Measurements from ENCODE around the gene SLC12A7. TPM values are rescaled to one million over a fixed set of nuclear protein-coding genes. Genes with fewer than 3 reads are reported as not detected.

The SLC12A7 gene
- total RNA-seq, 4 donors from 2014 or later, result 10.6 to 32.2 (median 18.1) TPM

DNA sequence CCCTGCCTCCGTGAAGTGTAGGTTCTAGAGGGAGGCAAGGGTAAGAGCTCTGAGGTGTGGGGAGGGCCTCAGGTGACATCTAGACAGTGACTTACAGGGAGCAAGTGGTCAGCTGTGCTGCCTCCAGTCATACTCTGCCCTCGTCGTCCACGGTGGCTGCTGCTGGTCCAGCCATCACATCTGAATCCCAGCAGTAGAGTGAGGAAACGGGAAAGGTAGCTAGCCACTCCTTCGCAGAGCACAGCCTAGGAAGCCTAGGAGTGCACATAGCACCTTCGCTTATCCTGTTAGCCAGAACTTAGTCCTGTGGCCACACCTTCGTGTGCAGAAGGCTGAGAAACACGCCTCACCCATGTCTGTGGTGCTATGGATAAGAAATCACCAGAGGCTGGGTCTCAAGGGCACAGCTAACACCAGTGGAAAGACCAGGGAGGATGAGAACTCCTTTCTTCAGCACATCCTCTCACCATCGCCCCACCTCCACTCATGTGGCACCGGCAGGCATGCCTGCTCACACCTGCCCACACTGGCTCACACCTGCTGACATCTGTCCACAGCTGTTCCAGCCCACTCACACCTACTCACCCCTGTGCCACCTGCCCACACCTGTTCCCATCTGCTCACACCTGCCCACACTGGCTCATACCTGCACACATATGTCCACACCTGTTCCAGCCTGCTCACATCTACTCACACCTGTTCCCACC is 45.0 kb upstream of the SLC12A7 start:
- intact Hi-C loops (cut with DNase I; ENCODE audit: low total_unique reads), result no loop called here
- no peak for TF ChIP-seq POLR2A (IDR thresholded peaks at IDR 0.05)
- TF ChIP-seq CTCF (IDR thresholded peaks at IDR 0.05), result no peak
- 92 to 93% methylated on average over 11 of the region's 11 CpGs for WGBS, 2 donors

DNA sequence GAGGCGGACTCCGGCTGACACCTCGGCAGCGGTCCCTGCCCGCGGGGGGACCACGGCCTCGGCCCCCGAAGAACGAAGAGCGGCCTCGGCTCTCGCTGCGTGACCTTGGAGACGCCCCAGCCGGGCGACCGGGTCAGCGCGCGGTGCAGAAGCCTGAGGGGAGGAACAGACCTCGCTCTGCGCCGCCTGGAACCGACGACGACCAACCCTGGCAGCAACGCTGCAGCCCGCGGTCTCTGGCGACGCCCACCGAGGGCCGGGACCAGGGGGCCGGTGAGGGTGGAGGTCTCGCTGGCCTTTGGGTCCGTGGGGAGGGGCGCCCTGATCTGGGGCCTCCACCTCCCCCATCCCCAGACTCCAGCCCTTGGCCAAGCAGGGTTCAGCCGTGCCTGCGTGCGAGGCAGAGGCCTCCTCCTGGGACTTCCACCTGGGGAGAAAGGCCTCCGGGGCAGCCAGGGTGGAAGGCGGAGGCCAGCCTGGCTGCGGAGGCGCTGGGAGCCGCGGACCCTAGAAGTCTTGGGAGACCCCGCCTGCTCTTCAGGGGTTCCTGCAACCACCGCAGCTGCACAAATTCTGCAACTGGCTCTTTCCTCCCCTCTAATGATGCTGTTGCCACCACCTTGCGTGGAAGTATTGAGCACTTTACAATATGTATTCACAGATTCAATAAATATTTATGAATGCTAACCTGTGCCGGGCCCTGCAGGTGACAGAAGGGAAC is 44.3 kb upstream of the SLC12A7 start:
- DNase-seq (ENCODE audit: low spot score in 2 of 2), result no peak
- H3K4me3 ChIP-seq (ENCODE audit: low read depth, poor library complexity, severe bottlenecking), result no peak overlapping the region
- intact Hi-C loops (cut with DNase I; ENCODE audit: low total_unique reads), result no loop called here
- TF ChIP-seq CTCF (IDR thresholded peaks at IDR 0.05) (no peak), POLR2A (IDR thresholded peaks at IDR 0.05) (no peak)
- 21 to 28% methylated on average over 34 to 45 of the region's 51 CpGs for WGBS, 2 donors

More for the DNA sequence above, 45.0 kb upstream of the SLC12A7 start:
- H3K4me3 ChIP-seq (ENCODE audit: low read depth, poor library complexity, severe bottlenecking), result no peak overlapping the region
- no peak for DNase-seq (ENCODE audit: low spot score in 2 of 2)

GRCh38 chr5:1155191-1156032 is 43.5 kb upstream of the SLC12A7 start:
- no peak for TF ChIP-seq POLR2A (IDR thresholded peaks at IDR 0.05)
- intact Hi-C loops (cut with DNase I; ENCODE audit: low total_unique reads), result no loop called here
- H3K4me3 ChIP-seq (ENCODE audit: low read depth, poor library complexity, severe bottlenecking), result no peak overlapping the region
- DNase-seq (ENCODE audit: low spot score in 2 of 2), result no peak
- WGBS, 2 donors, result 5% methylated on average over 8 to 33 of the region's 98 CpGs

- TF ChIP-seq CTCF (IDR thresholded peaks at IDR 0.05) (no peak), POLR2A (IDR thresholded peaks at IDR 0.05) (no peak)
- DNase-seq (ENCODE audit: low spot score in 2 of 2), result no peak
- 64 to 68% methylated on average over 12 of the region's 12 CpGs for WGBS, 2 donors
Measured at GRCh38 chr5:1153428-1153827, 41.6 kb upstream of the SLC12A7 start.

DNA sequence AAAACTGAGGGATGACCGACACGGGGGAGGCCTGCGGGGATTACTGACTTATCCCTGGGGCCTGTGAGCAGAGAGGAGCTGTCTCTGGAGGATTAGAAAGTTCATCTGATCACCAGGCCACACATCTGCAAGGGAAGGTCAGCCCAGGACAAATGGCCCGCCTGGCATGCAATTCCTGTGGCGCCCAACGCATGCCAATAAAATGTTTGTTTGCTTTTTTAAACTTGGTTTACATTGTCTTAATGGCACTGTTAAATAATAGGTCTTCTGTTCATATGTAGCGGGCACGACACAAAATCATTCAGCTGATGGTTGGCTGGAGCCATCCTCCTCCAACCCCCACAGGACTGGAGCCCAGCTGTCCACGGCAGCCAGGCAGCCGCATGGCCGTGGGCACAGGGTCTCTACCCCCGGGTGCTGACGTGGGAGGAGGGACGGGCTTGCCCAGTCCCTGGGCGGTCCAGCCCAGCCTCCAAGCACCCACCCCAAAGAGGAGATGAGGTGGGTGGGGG is 41.0 kb upstream of the SLC12A7 start:
- H3K4me3 ChIP-seq (ENCODE audit: low read depth, poor library complexity, severe bottlenecking), result no peak overlapping the region
- intact Hi-C loops (cut with DNase I; ENCODE audit: low total_unique reads), result no loop called here
- TF ChIP-seq CTCF (IDR thresholded peaks at IDR 0.05) (no peak), POLR2A (IDR thresholded peaks at IDR 0.05) (no peak)
- DNase-seq (ENCODE audit: low spot score in 2 of 2), result no peak
- 63% methylated on average over 15 of the region's 15 CpGs for WGBS, 2 donors

More at GRCh38 chr5:1153428-1153827, 41.6 kb upstream of the SLC12A7 start:
- H3K4me3 ChIP-seq (ENCODE audit: low read depth, poor library complexity, severe bottlenecking), result no peak overlapping the region
- intact Hi-C loops (cut with DNase I; ENCODE audit: low total_unique reads), result no loop called here
